ENCODE data around the gene KIAA0825.

Gene KIAA0825

GRCh38 chr5:94564812-94565211 is 53.6 kb downstream of the KIAA0825 start:
- Histone ChIP-seq H3K9ac (ENCODE audit: low read length) (no peak overlapping the region), H3K36me3 (ENCODE audit: control insufficient read depth, insufficient read depth, low read length) (no peaks in the 10 kb centered on the region), H3K4me3 (ENCODE audit: low read length) (no peak overlapping the region), H3K4me1 (ENCODE audit: control insufficient read depth, insufficient read depth, low read length) (no peaks in the 10 kb centered on the region), H3K27me3 (ENCODE audit: control insufficient read depth, insufficient read depth, low read length) (no peaks in the 10 kb centered on the region), H3K27ac (ENCODE audit: low read depth, low read length) (no peak overlapping the region)

- H3K4me1 ChIP-seq (ENCODE audit: control insufficient read depth, insufficient read depth, low read length): no peaks in the 10 kb centered on the region
- H3K4me3 ChIP-seq (ENCODE audit: low read length): no peak overlapping the region
- no peak overlapping the region for H3K27ac ChIP-seq (ENCODE audit: low read depth, low read length)
- H3K27me3 ChIP-seq (ENCODE audit: control insufficient read depth, insufficient read depth, low read length): no peaks in the 10 kb centered on the region
- H3K36me3 ChIP-seq (ENCODE audit: control insufficient read depth, insufficient read depth, low read length): no peaks in the 10 kb centered on the region
- H3K9ac ChIP-seq (ENCODE audit: low read length): no peak overlapping the region
Observed at GRCh38 chr5:94562327-94562971, 56.0 kb downstream of the KIAA0825 start.

GRCh38 chr5:94558028-94558427 is 60.4 kb downstream of the KIAA0825 start:
- Histone ChIP-seq H3K9ac (ENCODE audit: low read length) (no peak overlapping the region), H3K27me3 (ENCODE audit: control insufficient read depth, insufficient read depth, low read length) (no peaks in the 10 kb centered on the region), H3K27ac (ENCODE audit: low read depth, low read length) (no peak overlapping the region), H3K4me3 (ENCODE audit: low read length) (no peak overlapping the region), H3K36me3 (ENCODE audit: control insufficient read depth, insufficient read depth, low read length) (no peaks in the 10 kb centered on the region), H3K4me1 (ENCODE audit: control insufficient read depth, insufficient read depth, low read length) (no peaks in the 10 kb centered on the region)

- no peak overlapping the region for H3K27ac ChIP-seq (ENCODE audit: low read depth, low read length)
Observed at GRCh38 chr5:94551858-94552257, 66.5 kb downstream of the KIAA0825 start.

GRCh38 chr5:94545870-94546625 is 72.4 kb downstream of the KIAA0825 start:
- no peaks in the 10 kb centered on the region for H3K4me1 ChIP-seq (ENCODE audit: control insufficient read depth, insufficient read depth, low read length)
- H3K27ac ChIP-seq (ENCODE audit: low read depth, low read length): no peak overlapping the region
- H3K27me3 ChIP-seq (ENCODE audit: control insufficient read depth, insufficient read depth, low read length): no peaks in the 10 kb centered on the region
- no peak overlapping the region for H3K4me3 ChIP-seq (ENCODE audit: low read length)
- H3K9ac ChIP-seq (ENCODE audit: low read length): no peak overlapping the region
- no peaks in the 10 kb centered on the region for H3K36me3 ChIP-seq (ENCODE audit: control insufficient read depth, insufficient read depth, low read length)

More at GRCh38 chr5:94551858-94552257, 66.5 kb downstream of the KIAA0825 start:
- Histone ChIP-seq H3K4me1 (ENCODE audit: control insufficient read depth, insufficient read depth, low read length) (no peaks in the 10 kb centered on the region), H3K36me3 (ENCODE audit: control insufficient read depth, insufficient read depth, low read length) (no peaks in the 10 kb centered on the region), H3K27me3 (ENCODE audit: control insufficient read depth, insufficient read depth, low read length) (no peaks in the 10 kb centered on the region), H3K4me3 (ENCODE audit: low read length) (no peak overlapping the region), H3K9ac (ENCODE audit: low read length) (no peak overlapping the region)

- Histone ChIP-seq H3K4me1 (ENCODE audit: control insufficient read depth, insufficient read depth, low read length) (no peaks in the 10 kb centered on the region), H3K27ac (ENCODE audit: low read depth, low read length) (no peak overlapping the region), H3K9ac (ENCODE audit: low read length) (no peak overlapping the region), H3K36me3 (ENCODE audit: control insufficient read depth, insufficient read depth, low read length) (no peaks in the 10 kb centered on the region), H3K27me3 (ENCODE audit: control insufficient read depth, insufficient read depth, low read length) (no peaks in the 10 kb centered on the region), H3K4me3 (ENCODE audit: low read length) (no peak overlapping the region)
Observed at GRCh38 chr5:94544875-94545547, 73.4 kb downstream of the KIAA0825 start.

- no peak overlapping the region for H3K27ac ChIP-seq (ENCODE audit: low read depth, low read length)
- H3K36me3 ChIP-seq (ENCODE audit: control insufficient read depth, insufficient read depth, low read length): no peaks in the 10 kb centered on the region
- H3K4me1 ChIP-seq (ENCODE audit: control insufficient read depth, insufficient read depth, low read length): no peaks in the 10 kb centered on the region
- no peak overlapping the region for H3K9ac ChIP-seq (ENCODE audit: low read length)
- H3K27me3 ChIP-seq (ENCODE audit: control insufficient read depth, insufficient read depth, low read length): no peaks in the 10 kb centered on the region
- no peak overlapping the region for H3K4me3 ChIP-seq (ENCODE audit: low read length)
Observed at GRCh38 chr5:94544031-94544650, 74.3 kb downstream of the KIAA0825 start.

GRCh38 chr5:94540856-94541494 is 77.4 kb downstream of the KIAA0825 start:
- Histone ChIP-seq H3K4me1 (ENCODE audit: control insufficient read depth, insufficient read depth, low read length) (no peaks in the 10 kb centered on the region), H3K4me3 (ENCODE audit: low read length) (no peak overlapping the region)

GRCh38 chr5:94538260-94538659 is 80.1 kb downstream of the KIAA0825 start:
- no peak overlapping the region for H3K27ac ChIP-seq (ENCODE audit: low read depth, low read length)

More at GRCh38 chr5:94540856-94541494, 77.4 kb downstream of the KIAA0825 start:
- H3K9ac ChIP-seq (ENCODE audit: low read length): no peak overlapping the region
- no peaks in the 10 kb centered on the region for H3K36me3 ChIP-seq (ENCODE audit: control insufficient read depth, insufficient read depth, low read length)
- H3K27ac ChIP-seq (ENCODE audit: low read depth, low read length): no peak overlapping the region
- H3K27me3 ChIP-seq (ENCODE audit: control insufficient read depth, insufficient read depth, low read length): no peaks in the 10 kb centered on the region

GRCh38 chr5:94526706-94527105 is 91.7 kb downstream of the KIAA0825 start:
- Histone ChIP-seq H3K27me3 (ENCODE audit: control insufficient read depth, insufficient read depth, low read length) (no peaks in the 10 kb centered on the region), H3K36me3 (ENCODE audit: control insufficient read depth, insufficient read depth, low read length) (no peaks in the 10 kb centered on the region), H3K27ac (ENCODE audit: low read depth, low read length) (no peak overlapping the region)

More at GRCh38 chr5:94538260-94538659, 80.1 kb downstream of the KIAA0825 start:
- H3K4me3 ChIP-seq (ENCODE audit: low read length): no peak overlapping the region
- no peak overlapping the region for H3K9ac ChIP-seq (ENCODE audit: low read length)
- H3K4me1 ChIP-seq (ENCODE audit: control insufficient read depth, insufficient read depth, low read length): no peaks in the 10 kb centered on the region
- H3K36me3 ChIP-seq (ENCODE audit: control insufficient read depth, insufficient read depth, low read length): no peaks in the 10 kb centered on the region
- no peaks in the 10 kb centered on the region for H3K27me3 ChIP-seq (ENCODE audit: control insufficient read depth, insufficient read depth, low read length)

GRCh38 chr5:94524841-94525697 is 93.3 kb downstream of the KIAA0825 start:
- no peak overlapping the region for H3K27ac ChIP-seq (ENCODE audit: low read depth, low read length)
- no peaks in the 10 kb centered on the region for H3K27me3 ChIP-seq (ENCODE audit: control insufficient read depth, insufficient read depth, low read length)
- no peaks in the 10 kb centered on the region for H3K4me1 ChIP-seq (ENCODE audit: control insufficient read depth, insufficient read depth, low read length)
- H3K36me3 ChIP-seq (ENCODE audit: control insufficient read depth, insufficient read depth, low read length): no peaks in the 10 kb centered on the region
- H3K4me3 ChIP-seq (ENCODE audit: low read length): no peak overlapping the region
- H3K9ac ChIP-seq (ENCODE audit: low read length): no peak overlapping the region

More at GRCh38 chr5:94526706-94527105, 91.7 kb downstream of the KIAA0825 start:
- Histone ChIP-seq H3K4me1 (ENCODE audit: control insufficient read depth, insufficient read depth, low read length) (no peaks in the 10 kb centered on the region), H3K9ac (ENCODE audit: low read length) (no peak overlapping the region), H3K4me3 (ENCODE audit: low read length) (no peak overlapping the region)

All from rectal smooth muscle tissue (tissue), 1 donor.